ENCODE measurements around the gene PSPC1.

PSPC1 gene

GRCh38 chr13:19674898-19675297, 107.8 kb downstream of the PSPC1 start:
- in situ Hi-C loops (cut with MboI; ENCODE audit: low pct_unique_long_range_greater_than_20kb, low sequenced_read_pairs, unreplicated experiment) = loop anchor here (25.0 kb wide), 1 partner anchor 88 kb away; no protein-coding TSS in a partner anchor
- TF ChIP-seq, protein P1, sequence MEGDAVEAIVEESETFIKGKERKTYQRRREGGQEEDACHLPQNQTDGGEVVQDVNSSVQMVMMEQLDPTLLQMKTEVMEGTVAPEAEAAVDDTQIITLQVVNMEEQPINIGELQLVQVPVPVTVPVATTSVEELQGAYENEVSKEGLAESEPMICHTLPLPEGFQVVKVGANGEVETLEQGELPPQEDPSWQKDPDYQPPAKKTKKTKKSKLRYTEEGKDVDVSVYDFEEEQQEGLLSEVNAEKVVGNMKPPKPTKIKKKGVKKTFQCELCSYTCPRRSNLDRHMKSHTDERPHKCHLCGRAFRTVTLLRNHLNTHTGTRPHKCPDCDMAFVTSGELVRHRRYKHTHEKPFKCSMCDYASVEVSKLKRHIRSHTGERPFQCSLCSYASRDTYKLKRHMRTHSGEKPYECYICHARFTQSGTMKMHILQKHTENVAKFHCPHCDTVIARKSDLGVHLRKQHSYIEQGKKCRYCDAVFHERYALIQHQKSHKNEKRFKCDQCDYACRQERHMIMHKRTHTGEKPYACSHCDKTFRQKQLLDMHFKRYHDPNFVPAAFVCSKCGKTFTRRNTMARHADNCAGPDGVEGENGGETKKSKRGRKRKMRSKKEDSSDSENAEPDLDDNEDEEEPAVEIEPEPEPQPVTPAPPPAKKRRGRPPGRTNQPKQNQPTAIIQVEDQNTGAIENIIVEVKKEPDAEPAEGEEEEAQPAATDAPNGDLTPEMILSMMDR (IDR thresholded peaks at IDR 0.05; ENCODE audit: extremely low read depth, insufficient read depth, missing control alignments) = no peak
- no peak for DNase-seq (ENCODE audit: low spot score)

GRCh38 chr13:19673473-19674430, 109.0 kb downstream of the PSPC1 start:
- no peak for DNase-seq (ENCODE audit: low spot score)
- TF ChIP-seq, protein P1 (IDR thresholded peaks at IDR 0.05; ENCODE audit: extremely low read depth, insufficient read depth, missing control alignments) = no peak
- in situ Hi-C loops (cut with MboI; ENCODE audit: low pct_unique_long_range_greater_than_20kb, low sequenced_read_pairs, unreplicated experiment) = no loop called here

- no peak for DNase-seq (ENCODE audit: low spot score)
- in situ Hi-C loops (cut with MboI; ENCODE audit: low pct_unique_long_range_greater_than_20kb, low sequenced_read_pairs, unreplicated experiment) = no loop called here
- TF ChIP-seq, protein P1 (IDR thresholded peaks at IDR 0.05; ENCODE audit: extremely low read depth, insufficient read depth, missing control alignments) = no peak
Measured at GRCh38 chr13:19672990-19673389, 109.8 kb downstream of the PSPC1 start.

DNA sequence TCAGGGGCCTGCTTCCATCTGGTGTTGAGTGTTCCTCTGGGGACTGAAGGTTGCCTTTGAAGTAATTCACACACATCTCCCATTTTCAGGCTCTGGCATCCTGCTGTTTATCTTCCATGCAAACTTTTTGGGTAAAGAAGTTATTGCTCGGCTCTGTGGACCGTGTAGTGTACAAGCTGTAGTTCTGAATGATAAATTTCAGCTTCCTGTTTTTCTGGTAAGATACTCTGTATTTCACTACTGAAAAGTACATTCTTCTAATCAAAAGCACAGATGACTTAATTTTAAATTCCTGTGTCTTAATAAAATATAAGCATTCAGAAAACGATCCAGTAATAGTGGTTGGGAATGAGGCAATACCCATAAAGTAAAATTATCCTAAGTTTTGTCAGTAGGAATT, 112.6 kb downstream of the PSPC1 start:
- TF ChIP-seq, protein P1 (IDR thresholded peaks at IDR 0.05; ENCODE audit: extremely low read depth, insufficient read depth, missing control alignments) = no peak
- in situ Hi-C loops (cut with MboI; ENCODE audit: low pct_unique_long_range_greater_than_20kb, low sequenced_read_pairs, unreplicated experiment) = no loop called here
- DNase-seq (ENCODE audit: low spot score) = no peak

GRCh38 chr13:19668778-19669177, 114.0 kb downstream of the PSPC1 start:
- TF ChIP-seq, protein P1 (IDR thresholded peaks at IDR 0.05; ENCODE audit: extremely low read depth, insufficient read depth, missing control alignments) = no peak
- in situ Hi-C loops (cut with MboI; ENCODE audit: low pct_unique_long_range_greater_than_20kb, low sequenced_read_pairs, unreplicated experiment) = no loop called here
- no peak for DNase-seq (ENCODE audit: low spot score)

DNA sequence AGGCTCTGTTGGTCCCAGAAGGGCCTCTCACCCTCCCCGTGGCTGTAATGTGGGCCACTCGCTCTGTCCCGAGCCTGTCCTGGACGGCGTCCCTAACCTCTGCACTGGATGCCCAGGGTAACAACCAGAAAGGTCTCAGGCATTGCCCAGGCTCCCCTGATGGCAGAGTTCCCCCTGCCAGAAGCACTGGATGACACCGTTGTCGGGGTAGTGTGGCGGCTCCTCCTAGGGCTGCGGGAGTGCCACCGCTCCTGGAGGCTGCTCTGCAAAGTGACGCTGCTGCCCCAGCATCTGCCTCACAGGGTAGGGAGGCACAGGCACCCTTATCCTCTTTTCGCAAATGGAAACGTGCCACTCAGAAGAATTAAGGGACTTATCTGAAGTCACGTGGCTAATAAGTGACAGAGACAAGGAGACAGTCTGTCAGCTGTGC, 117.3 kb downstream of the PSPC1 start:
- no peak for DNase-seq (ENCODE audit: low spot score)
- in situ Hi-C loops (cut with MboI; ENCODE audit: low pct_unique_long_range_greater_than_20kb, low sequenced_read_pairs, unreplicated experiment) = no loop called here
- TF ChIP-seq, protein P1 (IDR thresholded peaks at IDR 0.05; ENCODE audit: extremely low read depth, insufficient read depth, missing control alignments) = no peak

Measured in GM13977 (cell line).